ENCODE measurements around the gene REPS1. TPM values are rescaled to one million over a fixed set of nuclear protein-coding genes. Genes with fewer than 3 reads are reported as not detected.

Gene REPS1
- total RNA-seq, 2 experiments from 2014 or later = 25.8 to 28.8 TPM

GRCh38 chr6:138979365-138979764, 8.7 kb downstream of the REPS1 start:
- no peaks in the 10 kb centered on the region for H3K36me3 Mint-ChIP-seq (ENCODE audit: low read depth)
- no peak for DNase-seq
- no peaks in the 10 kb centered on the region for H3K27me3 Mint-ChIP-seq (ENCODE audit: low read depth)
- CTCF ChIA-PET = interaction anchor here (0.5 to 0.8 kb wide), 2 partner anchors 116 to 161 kb away, joined by 3 read pairs; no protein-coding TSS in a partner anchor
- intact Hi-C loops (cut with micrococcal nuclease) = no loop called here
- H3K27ac Mint-ChIP-seq = no peak overlapping the region
- H3K9me3 Mint-ChIP-seq = no peaks in the 10 kb centered on the region
- H3K4me1 Mint-ChIP-seq (ENCODE audit: low read depth) = peaks cover 53% of the 10 kb centered on the region
- no peak overlapping the region for H3K4me3 Mint-ChIP-seq

- H3K4me3 Mint-ChIP-seq = no peak overlapping the region
- CTCF ChIA-PET = no interaction called here
- H3K9me3 Mint-ChIP-seq = no peaks in the 10 kb centered on the region
- peaks cover 63% of the 10 kb centered on the region for H3K4me1 Mint-ChIP-seq (ENCODE audit: low read depth)
- no peak overlapping the region for H3K27ac Mint-ChIP-seq
- DNase-seq = no peak
- no peaks in the 10 kb centered on the region for H3K36me3 Mint-ChIP-seq (ENCODE audit: low read depth)
- intact Hi-C loops (cut with micrococcal nuclease) = no loop called here
- no peaks in the 10 kb centered on the region for H3K27me3 Mint-ChIP-seq (ENCODE audit: low read depth)
Observed at GRCh38 chr6:138978229-138978628, 9.8 kb downstream of the REPS1 start.

- Mint-ChIP-seq H3K9me3 (no peaks in the 10 kb centered on the region), H3K27me3 (ENCODE audit: low read depth) (no peaks in the 10 kb centered on the region)
Observed at GRCh38 chr6:138977646-138978167, 10.3 kb downstream of the REPS1 start.

GRCh38 chr6:138977242-138977641, 10.8 kb downstream of the REPS1 start:
- CTCF ChIA-PET = interaction anchor here (0.6 kb wide), 2 partner anchors 11 to 137 kb away, joined by 3 read pairs; no protein-coding TSS in a partner anchor
- H3K27ac Mint-ChIP-seq = no peak overlapping the region
- DNase-seq = no peak
- no peaks in the 10 kb centered on the region for H3K27me3 Mint-ChIP-seq (ENCODE audit: low read depth)
- H3K4me1 Mint-ChIP-seq (ENCODE audit: low read depth) = peaks cover 70% of the 10 kb centered on the region
- no peaks in the 10 kb centered on the region for H3K36me3 Mint-ChIP-seq (ENCODE audit: low read depth)
- H3K4me3 Mint-ChIP-seq = no peak overlapping the region
- H3K9me3 Mint-ChIP-seq = no peaks in the 10 kb centered on the region
- intact Hi-C loops (cut with micrococcal nuclease) = no loop called here

More at GRCh38 chr6:138977646-138978167, 10.3 kb downstream of the REPS1 start:
- H3K4me3 Mint-ChIP-seq = no peak overlapping the region
- intact Hi-C loops (cut with micrococcal nuclease) = no loop called here
- H3K4me1 Mint-ChIP-seq (ENCODE audit: low read depth) = peaks cover 68% of the 10 kb centered on the region
- no peak for DNase-seq
- no peaks in the 10 kb centered on the region for H3K36me3 Mint-ChIP-seq (ENCODE audit: low read depth)
- no peak overlapping the region for H3K27ac Mint-ChIP-seq
- CTCF ChIA-PET = interaction anchor here (0.6 kb wide), 1 partner anchor 138 kb away, joined by 3 read pairs; no protein-coding TSS in a partner anchor

- no peak overlapping the region for H3K27ac Mint-ChIP-seq
- H3K36me3 Mint-ChIP-seq (ENCODE audit: low read depth) = no peaks in the 10 kb centered on the region
- CTCF ChIA-PET = no interaction called here
- peaks cover 74% of the 10 kb centered on the region for H3K4me1 Mint-ChIP-seq (ENCODE audit: low read depth)
- intact Hi-C loops (cut with micrococcal nuclease) = no loop called here
- no peaks in the 10 kb centered on the region for H3K27me3 Mint-ChIP-seq (ENCODE audit: low read depth)
- H3K4me3 Mint-ChIP-seq = no peak overlapping the region
- no peak for DNase-seq
- no peaks in the 10 kb centered on the region for H3K9me3 Mint-ChIP-seq
Observed at GRCh38 chr6:138975815-138976214, 12.2 kb downstream of the REPS1 start.

- no peaks in the 10 kb centered on the region for H3K36me3 Mint-ChIP-seq (ENCODE audit: low read depth)
- DNase-seq = no peak
- H3K9me3 Mint-ChIP-seq = no peaks in the 10 kb centered on the region
- CTCF ChIA-PET = interaction anchor here (2.2 kb wide), 1 partner anchor 12 kb away, joined by 8 read pairs; no protein-coding TSS in a partner anchor
- intact Hi-C loops (cut with micrococcal nuclease) = loop anchor here (1.0 kb wide), 1 partner anchor 8 kb away; no protein-coding TSS in a partner anchor
- H3K4me1 Mint-ChIP-seq (ENCODE audit: low read depth) = peaks cover 73% of the 10 kb centered on the region
- H3K27ac Mint-ChIP-seq = no peak overlapping the region
- no peak overlapping the region for H3K4me3 Mint-ChIP-seq
- no peaks in the 10 kb centered on the region for H3K27me3 Mint-ChIP-seq (ENCODE audit: low read depth)
Observed at GRCh38 chr6:138973466-138974153, 14.4 kb downstream of the REPS1 start.

GRCh38 chr6:138972226-138972665, 15.8 kb downstream of the REPS1 start:
- Mint-ChIP-seq H3K27me3 (ENCODE audit: low read depth) (no peaks in the 10 kb centered on the region), H3K27ac (no peak overlapping the region), H3K36me3 (ENCODE audit: low read depth) (no peaks in the 10 kb centered on the region), H3K9me3 (no peaks in the 10 kb centered on the region), H3K4me1 (ENCODE audit: low read depth) (peaks cover 76% of the 10 kb centered on the region), H3K4me3 (no peak overlapping the region)
- intact Hi-C loops (cut with micrococcal nuclease) = no loop called here
- CTCF ChIA-PET = no interaction called here
- DNase-seq = no peak

GRCh38 chr6:138971601-138972000, 16.5 kb downstream of the REPS1 start:
- CTCF ChIA-PET = no interaction called here
- H3K27ac Mint-ChIP-seq = no peak overlapping the region
- no peaks in the 10 kb centered on the region for H3K27me3 Mint-ChIP-seq (ENCODE audit: low read depth)
- H3K4me3 Mint-ChIP-seq = no peak overlapping the region
- peaks cover 74% of the 10 kb centered on the region for H3K4me1 Mint-ChIP-seq (ENCODE audit: low read depth)
- no peak for DNase-seq
- H3K9me3 Mint-ChIP-seq = no peaks in the 10 kb centered on the region
- no peaks in the 10 kb centered on the region for H3K36me3 Mint-ChIP-seq (ENCODE audit: low read depth)
- intact Hi-C loops (cut with micrococcal nuclease) = loop anchor here (1.0 kb wide), 1 partner anchor 17 kb away; the partner anchor contains the start of gene REPS1

GRCh38 chr6:138970856-138971425, 17.1 kb downstream of the REPS1 start:
- H3K36me3 Mint-ChIP-seq (ENCODE audit: low read depth) = no peaks in the 10 kb centered on the region
- CTCF ChIA-PET = interaction anchor here (0.7 kb wide), 1 partner anchor 107 kb away, joined by 3 read pairs; no protein-coding TSS in a partner anchor
- H3K27ac Mint-ChIP-seq = no peak overlapping the region
- intact Hi-C loops (cut with micrococcal nuclease) = loop anchor here (1.0 kb wide), 1 partner anchor 17 kb away; the partner anchor contains the start of gene REPS1
- DNase-seq = peak; percentile 57
- no peak overlapping the region for H3K4me3 Mint-ChIP-seq
- H3K9me3 Mint-ChIP-seq = no peaks in the 10 kb centered on the region
- H3K4me1 Mint-ChIP-seq (ENCODE audit: low read depth) = peaks cover 69% of the 10 kb centered on the region
- no peaks in the 10 kb centered on the region for H3K27me3 Mint-ChIP-seq (ENCODE audit: low read depth)

GRCh38 chr6:138970159-138970558, 17.9 kb downstream of the REPS1 start:
- Mint-ChIP-seq H3K4me1 (ENCODE audit: low read depth) (peaks cover 66% of the 10 kb centered on the region), H3K36me3 (ENCODE audit: low read depth) (no peaks in the 10 kb centered on the region), H3K27ac (no peak overlapping the region), H3K9me3 (no peaks in the 10 kb centered on the region), H3K4me3 (no peak overlapping the region), H3K27me3 (ENCODE audit: low read depth) (no peaks in the 10 kb centered on the region)
- no peak for DNase-seq
- CTCF ChIA-PET = interaction anchor here (0.5 to 0.9 kb wide), 4 partner anchors 106 to 1578 kb away, joined by 3 to 4 read pairs (median 3); no protein-coding TSS in a partner anchor
- intact Hi-C loops (cut with micrococcal nuclease) = no loop called here

- Mint-ChIP-seq H3K27me3 (ENCODE audit: low read depth) (no peaks in the 10 kb centered on the region), H3K4me3 (no peak overlapping the region), H3K27ac (no peak overlapping the region), H3K9me3 (no peaks in the 10 kb centered on the region), H3K36me3 (ENCODE audit: low read depth) (no peaks in the 10 kb centered on the region), H3K4me1 (ENCODE audit: low read depth) (peaks cover 39% of the 10 kb centered on the region)
- DNase-seq = no peak
- CTCF ChIA-PET = interaction anchor here (0.6 to 1.2 kb wide), 3 partner anchors 10 to 15 kb away, joined by 3 read pairs; no protein-coding TSS in a partner anchor
- intact Hi-C loops (cut with micrococcal nuclease) = no loop called here
Observed at GRCh38 chr6:138966870-138967269, 21.2 kb downstream of the REPS1 start.

GRCh38 chr6:138965971-138966370, 22.1 kb downstream of the REPS1 start:
- Mint-ChIP-seq H3K4me1 (ENCODE audit: low read depth) (peaks cover 30% of the 10 kb centered on the region), H3K9me3 (no peaks in the 10 kb centered on the region), H3K27ac (no peak overlapping the region), H3K36me3 (ENCODE audit: low read depth) (no peaks in the 10 kb centered on the region), H3K27me3 (ENCODE audit: low read depth) (no peaks in the 10 kb centered on the region), H3K4me3 (no peak overlapping the region)
- DNase-seq = no peak
- intact Hi-C loops (cut with micrococcal nuclease) = no loop called here
- CTCF ChIA-PET = interaction anchor here (1.2 kb wide), 1 partner anchor 11 kb away, joined by 3 read pairs; no protein-coding TSS in a partner anchor

All from activated naive CD4-positive, alpha-beta T cell treated with anti-CD3 and anti-CD28 coated beads for 36 hours (primary cell).